HG02943 (cell line): ENCODE results near the gene ADAR.

ENCODE experiments used
- ATAC-seq: cut with Tn5 transposase; IDR thresholded peaks from one replicate; pipeline ENCODE4 v1.9.1; 2021; ENCODE audit warnings: mild to moderate bottlenecking, low read depth, moderate library complexity; ENCODE audit not compliant: unreplicated experiment

Gene ADAR

DNA sequence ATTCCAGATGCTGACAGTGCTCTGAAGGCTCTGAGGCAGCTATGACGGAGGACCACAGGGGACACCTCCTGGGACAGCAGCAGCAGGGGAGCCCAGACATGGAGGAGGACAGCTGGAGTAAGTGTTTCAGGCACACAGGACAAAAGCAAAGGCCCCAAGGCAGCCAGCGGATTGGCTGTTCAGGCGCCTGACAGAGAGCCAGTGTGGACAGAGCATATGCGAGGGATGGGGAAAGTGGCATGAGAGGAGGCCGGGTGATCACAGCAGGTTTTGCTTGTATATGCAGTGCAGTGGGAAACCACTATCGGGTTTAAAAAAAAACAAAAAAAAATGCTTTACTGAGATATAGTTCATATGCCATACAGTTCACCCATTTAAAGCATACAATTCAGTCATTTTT is 21.3 kb downstream of the ADAR start:
- ATAC-seq = no peak

DNA sequence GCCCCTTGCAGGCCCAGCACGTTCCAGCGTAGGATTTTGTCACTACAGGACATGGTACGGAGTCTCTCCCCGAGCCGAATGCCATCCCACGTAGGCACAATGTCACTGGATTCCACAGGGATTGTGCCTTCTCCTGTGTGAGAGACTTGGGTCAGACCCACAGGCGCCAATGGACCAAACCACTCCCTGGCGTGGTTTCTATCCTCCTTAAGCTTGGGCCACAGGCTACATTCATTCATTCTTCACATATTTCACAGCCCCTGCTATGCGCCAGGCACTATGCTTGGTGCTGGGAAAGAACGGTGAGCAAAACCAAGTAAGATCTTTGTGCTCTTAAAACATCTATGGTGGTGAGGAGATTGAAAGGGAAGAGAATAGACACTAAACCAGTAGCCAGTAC is 21.8 kb downstream of the ADAR start:
- no peak for ATAC-seq

DNA sequence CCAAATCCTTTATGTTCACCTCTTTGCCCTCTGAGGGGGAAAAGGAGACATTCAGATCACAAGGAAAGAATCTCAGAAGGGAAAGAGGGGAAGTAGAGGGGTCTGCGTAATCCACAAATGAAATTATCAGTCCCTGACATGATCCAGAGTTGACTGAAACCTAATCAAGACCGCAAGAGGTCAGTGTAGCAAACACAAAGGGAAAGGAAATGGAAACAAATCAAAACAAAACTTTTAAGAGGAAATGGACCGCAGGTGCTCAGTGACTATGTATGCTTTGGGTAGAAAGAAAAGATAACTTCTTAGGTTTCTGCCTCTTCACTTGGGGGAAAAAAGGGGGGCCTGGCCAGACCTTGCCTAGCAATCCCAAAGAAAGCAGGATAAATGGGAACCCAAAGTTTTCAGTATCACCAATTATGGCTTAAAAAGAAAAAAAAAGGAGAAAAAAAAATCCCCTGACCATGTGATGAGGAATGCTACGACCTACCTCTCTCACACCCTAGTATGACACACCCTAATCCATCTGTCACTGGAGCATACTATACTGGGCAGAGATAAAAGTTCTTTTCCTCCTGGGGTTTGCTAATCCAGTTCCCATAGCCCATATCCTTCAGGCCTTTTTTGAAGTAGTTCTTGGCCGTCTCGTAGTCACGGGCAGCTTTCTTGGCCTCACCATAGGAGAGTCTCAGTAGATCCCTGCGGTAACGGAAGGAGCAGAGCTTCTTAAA is 23.6 kb downstream of the ADAR start:
- ATAC-seq = no peak

- ATAC-seq = no peak
These were observed 24.2 kb downstream of the ADAR start for GRCh38 chr1:154583773-154584172.

GRCh38 chr1:154582885-154583284 is 25.1 kb downstream of the ADAR start:
- no peak for ATAC-seq

- ATAC-seq = no peak
These were observed 26.2 kb downstream of the ADAR start for GRCh38 chr1:154581766-154582165.

GRCh38 chr1:154579374-154579773 is 28.6 kb downstream of the ADAR start:
- no peak for ATAC-seq

- ATAC-seq = no peak
These were observed 29.9 kb downstream of the ADAR start for GRCh38 chr1:154578058-154578418.

DNA sequence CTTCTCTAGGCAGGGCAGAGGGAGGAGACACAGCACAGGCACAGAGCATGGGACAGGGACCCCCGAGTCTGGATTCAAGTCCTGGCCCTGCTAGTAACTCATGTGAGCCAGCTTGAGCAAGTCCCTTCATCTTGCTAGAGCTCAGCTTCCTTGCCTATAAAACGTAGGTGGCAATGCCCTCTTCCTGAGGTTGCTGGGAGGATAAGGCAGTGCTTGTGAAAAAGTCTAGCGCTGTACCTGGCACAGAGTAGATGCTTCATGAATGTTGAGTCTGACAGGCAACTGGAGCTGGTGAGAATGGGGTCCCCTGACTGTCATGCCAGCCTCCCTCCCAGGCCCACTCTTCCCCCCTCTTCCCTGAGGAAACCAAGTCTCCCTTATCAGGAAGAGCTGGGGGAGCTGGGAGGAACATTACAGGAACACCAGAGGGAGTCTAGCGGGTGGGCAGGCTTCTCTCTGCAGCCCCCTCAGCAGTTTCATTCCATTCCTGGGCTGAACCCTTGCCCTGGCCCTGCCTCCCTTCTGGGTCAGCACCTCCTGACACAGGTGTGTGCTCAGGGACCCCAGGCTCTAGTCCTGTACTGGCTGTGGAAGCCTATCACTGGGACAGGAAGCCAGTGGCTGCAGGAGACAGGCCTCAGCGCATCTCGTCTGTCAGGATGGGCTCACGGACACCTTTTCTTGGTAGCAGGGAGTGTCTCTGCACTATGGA is 30.5 kb downstream of the ADAR start:
- no peak for ATAC-seq

DNA sequence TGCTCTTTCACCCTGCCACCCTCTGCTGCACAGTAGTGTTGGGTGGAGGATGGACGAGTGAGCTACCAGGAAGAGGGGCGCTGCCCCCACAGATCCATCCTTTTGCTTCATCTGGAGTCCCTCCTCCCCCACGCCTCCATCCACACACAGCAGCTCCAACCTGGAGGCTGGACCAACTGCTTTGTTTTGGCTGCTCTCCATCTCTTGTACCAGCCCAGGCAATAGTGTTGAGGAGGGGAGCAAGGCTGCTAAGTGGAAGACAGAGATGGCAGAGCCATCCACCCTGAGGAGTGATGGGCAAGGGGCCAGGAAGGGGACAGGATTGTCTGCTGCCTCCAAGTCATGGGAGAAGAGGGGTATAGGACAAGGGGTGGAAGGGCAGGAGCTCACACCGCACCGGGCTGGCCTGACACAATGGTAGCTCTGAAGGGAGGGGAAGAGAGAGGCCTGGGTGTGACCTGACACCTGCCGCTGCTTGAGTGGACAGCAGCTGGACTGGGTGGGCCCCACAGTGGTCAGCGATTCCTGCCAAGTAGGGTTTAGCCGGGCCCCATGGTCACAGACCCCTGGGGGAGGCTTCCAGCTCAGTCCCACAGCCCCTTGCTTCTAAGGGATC is 31.9 kb downstream of the ADAR start:
- no peak for ATAC-seq

GRCh38 chr1:154575147-154575927 is 32.6 kb downstream of the ADAR start:
- ATAC-seq = no peak

- no peak for ATAC-seq
These were observed 33.3 kb downstream of the ADAR start for GRCh38 chr1:154574716-154575115.

GRCh38 chr1:154573168-154573510 is 34.8 kb downstream of the ADAR start:
- ATAC-seq = no peak

- no peak for ATAC-seq
These were observed 35.4 kb downstream of the ADAR start for GRCh38 chr1:154572468-154573167.

- no peak for ATAC-seq
These were observed 36.1 kb downstream of the ADAR start for GRCh38 chr1:154571964-154572288.

DNA sequence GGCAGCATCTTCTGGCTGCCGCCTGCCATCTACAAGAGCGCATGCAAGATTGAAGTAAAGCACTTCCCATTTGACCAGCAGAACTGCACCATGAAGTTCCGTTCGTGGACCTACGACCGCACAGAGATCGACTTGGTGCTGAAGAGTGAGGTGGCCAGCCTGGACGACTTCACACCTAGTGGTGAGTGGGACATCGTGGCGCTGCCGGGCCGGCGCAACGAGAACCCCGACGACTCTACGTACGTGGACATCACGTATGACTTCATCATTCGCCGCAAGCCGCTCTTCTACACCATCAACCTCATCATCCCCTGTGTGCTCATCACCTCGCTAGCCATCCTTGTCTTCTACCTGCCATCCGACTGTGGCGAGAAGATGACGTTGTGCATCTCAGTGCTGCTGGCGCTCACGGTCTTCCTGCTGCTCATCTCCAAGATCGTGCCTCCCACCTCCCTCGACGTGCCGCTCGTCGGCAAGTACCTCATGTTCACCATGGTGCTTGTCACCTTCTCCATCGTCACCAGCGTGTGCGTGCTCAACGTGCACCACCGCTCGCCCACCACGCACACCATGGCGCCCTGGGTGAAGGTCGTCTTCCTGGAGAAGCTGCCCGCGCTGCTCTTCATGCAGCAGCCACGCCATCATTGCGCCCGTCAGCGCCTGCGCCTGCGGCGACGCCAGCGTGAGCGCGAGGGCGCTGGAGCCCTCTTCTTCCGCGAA is 36.6 kb downstream of the ADAR start:
- no peak for ATAC-seq

- ATAC-seq = no peak
These were observed 39.7 kb downstream of the ADAR start for GRCh38 chr1:154568157-154568815.

DNA sequence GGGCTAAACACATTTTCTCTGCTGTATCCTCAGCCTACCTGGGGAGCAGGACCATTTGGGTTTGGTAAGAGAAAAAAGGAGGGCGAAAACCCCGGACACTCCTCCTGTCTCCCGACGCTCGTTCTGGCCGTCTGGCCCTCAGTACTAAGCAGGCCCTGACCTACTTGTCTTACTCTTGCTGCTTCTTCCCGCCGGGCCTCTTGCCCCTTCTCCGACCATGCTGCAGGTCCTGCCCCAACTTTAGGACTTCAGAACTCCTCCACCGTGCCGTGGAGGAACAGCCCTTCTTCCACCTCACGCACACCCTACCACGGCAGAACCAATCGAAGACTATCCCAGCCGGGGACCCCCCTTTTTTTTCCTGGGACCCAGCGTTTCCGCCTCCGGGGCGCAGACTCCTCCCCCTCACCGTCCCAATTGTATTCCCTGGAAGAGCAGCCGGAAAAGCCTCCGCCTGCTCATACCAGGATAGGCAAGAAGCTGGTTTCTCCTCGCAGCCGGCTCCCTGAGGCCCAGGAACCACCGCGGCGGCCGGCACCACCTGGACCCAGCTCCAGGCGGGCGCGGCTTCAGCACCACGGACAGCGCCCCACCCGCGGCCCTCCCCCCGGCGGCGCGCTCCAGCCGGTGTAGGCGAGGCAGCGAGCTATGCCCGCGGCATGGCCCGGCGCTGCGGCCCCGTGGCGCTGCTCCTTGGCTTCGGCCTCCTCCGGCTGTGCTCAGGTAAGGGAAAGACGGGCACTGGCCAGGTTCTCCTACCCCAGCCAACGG is 40.4 kb downstream of the ADAR start, which contains the start of gene CHRNB2:
CHRNB2 (plus strand) TSS at position 393 of the 771 bp plus-strand sequence; CDS start at position 660, 267 bp downstream.
- no peak for ATAC-seq

- ATAC-seq = no peak
These were observed 42.1 kb downstream of the ADAR start for GRCh38 chr1:154565876-154566275.
